HEK293 (cell line): ENCODE results near the gene SNTG2.

Source experiments
- CTCF ChIA-PET: fragments of 350-600 bp; formaldehyde crosslinking; extraction: SDS; loops from one replicate; lab custom pipeline; 2021; ENCODE audit warnings: antibody characterized with exemption; lab: Yijun Ruan, JAX
- POLR2A ChIA-PET: fragments of 300-600 bp; formaldehyde crosslinking; extraction: SDS; loops from one replicate; lab custom pipeline; 2020; ENCODE audit warnings: antibody characterized with exemption, inconsistent platforms; lab: Yijun Ruan, JAX
- H3K27ac ChIP-seq: fragments of 200-500 bp; sonication (Bioruptor generic); 2 replicates; pipeline ENCODE4 v1.5.1; 2014; ENCODE audit warnings: low read depth, low read length, control low read depth, inconsistent platforms; ENCODE audit errors: extremely low read depth
- H3K36me3 ChIP-seq, 2 experiments: fragments of 200-500 bp in 1 of 2; sonication (Bioruptor generic) in 1 of 2; 1 replicate in 1 of 2; 2 replicates in 1 of 2; pipeline ENCODE4 v1.5.1; 2014 to 2017; ENCODE audit warnings: inconsistent platforms in 2 of 2, low read length in 2 of 2; ENCODE audit not compliant: control insufficient read depth in 2 of 2, insufficient read depth in 1 of 2
- H3K4me1 ChIP-seq: fragments of 200-500 bp; sonication (Bioruptor generic); 2 replicates; pipeline ENCODE4 v1.5.1; 2014; ENCODE audit warnings: mild to moderate bottlenecking, low read length, inconsistent platforms; ENCODE audit not compliant: control insufficient read depth, insufficient read depth
- H3K4me3 ChIP-seq: 2 replicates; pipeline ENCODE4 v1.5.1; 2011; ENCODE audit warnings: low read depth, mild to moderate bottlenecking, control low read depth, low read length, moderate library complexity
- H3K9me3 ChIP-seq: fragments of 200-500 bp; sonication (Bioruptor generic); 2 replicates; pipeline ENCODE4 v1.5.1; 2014; ENCODE audit warnings: low read depth, low read length, inconsistent platforms; ENCODE audit not compliant: control insufficient read depth, insufficient read depth
- EGR2 ChIP-seq: fragments of 450-650 bp; formaldehyde crosslinking; IDR thresholded peaks from 2 replicates; pipeline ENCODE4 v1.5.1; 2016; ENCODE audit warnings: low read depth, missing biosample characterization, missing genetic modification characterization
- GLIS2 ChIP-seq: fragments of 450-650 bp; formaldehyde crosslinking; IDR thresholded peaks from 2 replicates; pipeline ENCODE4 v1.5.1; 2016; ENCODE audit warnings: missing biosample characterization, missing genetic modification characterization
- RBAK ChIP-seq: fragments of 450-650 bp; formaldehyde crosslinking; IDR thresholded peaks from 2 replicates; pipeline ENCODE4 v1.5.1; 2016; ENCODE audit warnings: missing biosample characterization, missing genetic modification characterization
- TCF7L2 ChIP-seq: IDR thresholded peaks from 2 replicates; pipeline ENCODE4 v1.6.1; 2011; ENCODE audit warnings: low read depth, mild to moderate bottlenecking, inconsistent platforms, low read length, moderate library complexity, borderline replicate concordance
- WT1 ChIP-seq: fragments of 450-650 bp; formaldehyde crosslinking; IDR thresholded peaks from 2 replicates; pipeline ENCODE4 v1.5.1; 2016; ENCODE audit warnings: missing biosample characterization, missing genetic modification characterization
- ZBTB1 ChIP-seq: fragments of 450-650 bp; formaldehyde crosslinking; IDR thresholded peaks from 2 replicates; pipeline ENCODE4 v1.5.1; 2016; ENCODE audit warnings: missing biosample characterization, missing genetic modification characterization
- ZBTB7A ChIP-seq: fragments of 450-650 bp; formaldehyde crosslinking; IDR thresholded peaks from 2 replicates; pipeline ENCODE4 v1.5.1; 2016; ENCODE audit warnings: low read depth, missing biosample characterization, missing genetic modification characterization
- ZNF132 ChIP-seq: fragments of 450-650 bp; formaldehyde crosslinking; IDR thresholded peaks from 2 replicates; pipeline ENCODE4 v1.5.1; 2017; ENCODE audit warnings: missing biosample characterization, missing genetic modification characterization, borderline replicate concordance
- ZNF19 ChIP-seq: fragments of 450-650 bp; formaldehyde crosslinking; IDR thresholded peaks from 2 replicates; pipeline ENCODE4; 2016; ENCODE audit warnings: missing biosample characterization, missing genetic modification characterization, low read depth
- ZNF214 ChIP-seq: fragments of 450-650 bp; formaldehyde crosslinking; IDR thresholded peaks from 2 replicates; pipeline ENCODE4 v1.5.1; 2017; ENCODE audit warnings: missing biosample characterization, mild to moderate bottlenecking, missing genetic modification characterization, borderline replicate concordance
- ZNF280C ChIP-seq: fragments of 450-650 bp; formaldehyde crosslinking; IDR thresholded peaks from 2 replicates; pipeline ENCODE4 v1.5.1; 2016; ENCODE audit warnings: missing biosample characterization, missing genetic modification characterization
- ZNF311 ChIP-seq: fragments of 450-650 bp; formaldehyde crosslinking; IDR thresholded peaks from 2 replicates; pipeline ENCODE4 v1.5.1; 2017; ENCODE audit warnings: missing biosample characterization, missing genetic modification characterization, borderline replicate concordance
- ZNF404 ChIP-seq: fragments of 450-650 bp; formaldehyde crosslinking; IDR thresholded peaks from 2 replicates; pipeline ENCODE4 v1.5.1; 2017; ENCODE audit warnings: missing biosample characterization, missing genetic modification characterization
- ZNF501 ChIP-seq: fragments of 450-650 bp; formaldehyde crosslinking; IDR thresholded peaks from 2 replicates; pipeline ENCODE4 v1.5.1; 2016; ENCODE audit warnings: missing biosample characterization, missing genetic modification characterization
- ZNF623 ChIP-seq: fragments of 450-650 bp; formaldehyde crosslinking; IDR thresholded peaks from 2 replicates; pipeline ENCODE4 v1.5.1; 2016; ENCODE audit warnings: missing biosample characterization, missing genetic modification characterization
- ZNF624 ChIP-seq: fragments of 450-650 bp; formaldehyde crosslinking; IDR thresholded peaks from 2 replicates; pipeline ENCODE4 v1.5.1; 2017; ENCODE audit warnings: missing biosample characterization, missing genetic modification characterization
- ZNF837 ChIP-seq: fragments of 450-650 bp; formaldehyde crosslinking; IDR thresholded peaks from 2 replicates; pipeline ENCODE4 v1.5.1; 2016; ENCODE audit warnings: missing biosample characterization, missing genetic modification characterization
- TF ChIP-seq, protein P1 (sequence below): fragments of 450-650 bp; formaldehyde crosslinking; IDR thresholded peaks from 2 replicates; pipeline ENCODE4 v1.5.1; 2016; ENCODE audit warnings: missing biosample characterization, missing genetic modification characterization

Gene SNTG2

GRCh38 chr2:1169291-1169949 is 218.8 kb downstream of the SNTG2 start:
- Histone ChIP-seq H3K27ac (no peak overlapping the region), H3K9me3 (peaks cover 3% of the 10 kb centered on the region; the same call in 1 of the 2 replicates), H3K36me3 (no peaks in the 10 kb centered on the region), H3K4me1 (no peaks in the 10 kb centered on the region), H3K4me3 (no peak overlapping the region)
- CTCF ChIA-PET: no interaction called here
- TF ChIP-seq RBAK (tag by site-specific recombination): no peak
- TF ChIP-seq ZNF280C (tag by site-specific recombination): no peak
- no peak for TF ChIP-seq ZNF19 (tag by site-specific recombination)
- POLR2A ChIA-PET: no interaction called here

DNA sequence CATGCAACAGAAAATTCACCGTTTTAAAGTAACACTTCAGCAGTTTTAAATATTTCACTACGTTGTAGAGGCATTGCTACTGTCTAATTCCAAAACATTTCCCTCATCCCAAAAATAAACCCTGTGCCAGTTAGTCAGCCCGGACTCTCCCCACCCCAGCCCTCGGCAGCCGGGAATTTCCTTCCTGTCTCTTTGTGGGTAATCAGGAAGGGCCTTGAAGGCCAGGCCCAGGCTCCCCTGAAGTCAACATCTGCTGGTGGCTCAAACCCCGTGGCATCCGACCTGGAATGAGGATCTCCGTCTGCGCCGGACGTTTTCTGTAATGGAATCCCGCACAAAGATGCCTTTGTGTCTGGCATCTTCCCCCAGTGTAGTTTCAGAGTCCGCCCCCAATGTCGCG is 219.6 kb downstream of the SNTG2 start:
- no peaks in the 10 kb centered on the region for H3K4me1 ChIP-seq
- H3K36me3 ChIP-seq: no peaks in the 10 kb centered on the region
- ChIA-PET CTCF (no interaction called here), POLR2A (no interaction called here)
- H3K27ac ChIP-seq: no peak overlapping the region
- H3K9me3 ChIP-seq: peaks cover 3% of the 10 kb centered on the region; the same call in 1 of the 2 replicates
- no peak for TF ChIP-seq ZBTB7A (tag by site-specific recombination)
- TF ChIP-seq ZNF837: no peak
- TF ChIP-seq ZNF132 (tag by site-specific recombination): no peak
- no peak for TF ChIP-seq ZBTB1 (tag by site-specific recombination)
- no peak for TF ChIP-seq ZNF311 (tag by site-specific recombination)
- TF ChIP-seq ZNF624 (tag by site-specific recombination): no peak
- no peak for TF ChIP-seq ZNF404
- no peak for TF ChIP-seq TCF7L2
- TF ChIP-seq ZNF501 (tag by site-specific recombination): no peak
- no peak overlapping the region for H3K4me3 ChIP-seq

DNA sequence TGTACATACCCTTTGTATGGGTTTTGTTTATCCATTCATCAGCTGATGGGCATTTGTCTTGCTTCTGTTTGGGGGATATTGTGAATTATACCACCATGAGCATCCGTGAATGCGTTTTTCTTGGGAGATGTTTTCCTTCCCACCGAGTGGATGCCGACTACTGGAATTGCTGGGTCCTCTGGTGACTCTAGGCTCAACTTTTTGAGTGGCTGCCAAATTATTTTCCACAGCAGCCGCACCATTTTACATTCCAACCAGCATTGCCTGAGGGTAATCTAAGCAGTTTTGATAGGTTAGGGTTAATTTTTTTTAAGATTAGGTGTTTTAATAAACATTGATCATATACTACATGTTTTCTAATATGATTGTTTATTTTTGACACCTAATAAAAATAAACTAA is 220.1 kb downstream of the SNTG2 start:
- TF ChIP-seq, protein P1, sequence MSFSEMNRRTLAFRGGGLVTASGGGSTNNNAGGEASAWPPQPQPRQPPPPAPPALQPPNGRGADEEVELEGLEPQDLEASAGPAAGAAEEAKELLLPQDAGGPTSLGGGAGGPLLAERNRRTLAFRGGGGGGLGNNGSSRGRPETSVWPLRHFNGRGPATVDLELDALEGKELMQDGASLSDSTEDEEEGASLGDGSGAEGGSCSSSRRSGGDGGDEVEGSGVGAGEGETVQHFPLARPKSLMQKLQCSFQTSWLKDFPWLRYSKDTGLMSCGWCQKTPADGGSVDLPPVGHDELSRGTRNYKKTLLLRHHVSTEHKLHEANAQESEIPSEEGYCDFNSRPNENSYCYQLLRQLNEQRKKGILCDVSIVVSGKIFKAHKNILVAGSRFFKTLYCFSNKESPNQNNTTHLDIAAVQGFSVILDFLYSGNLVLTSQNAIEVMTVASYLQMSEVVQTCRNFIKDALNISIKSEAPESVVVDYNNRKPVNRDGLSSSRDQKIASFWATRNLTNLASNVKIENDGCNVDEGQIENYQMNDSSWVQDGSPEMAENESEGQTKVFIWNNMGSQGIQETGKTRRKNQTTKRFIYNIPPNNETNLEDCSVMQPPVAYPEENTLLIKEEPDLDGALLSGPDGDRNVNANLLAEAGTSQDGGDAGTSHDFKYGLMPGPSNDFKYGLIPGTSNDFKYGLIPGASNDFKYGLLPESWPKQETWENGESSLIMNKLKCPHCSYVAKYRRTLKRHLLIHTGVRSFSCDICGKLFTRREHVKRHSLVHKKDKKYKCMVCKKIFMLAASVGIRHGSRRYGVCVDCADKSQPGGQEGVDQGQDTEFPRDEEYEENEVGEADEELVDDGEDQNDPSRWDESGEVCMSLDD (tag by site-specific recombination): no peak
- no peak for TF ChIP-seq ZNF623 (tag by site-specific recombination)
- TF ChIP-seq ZNF501 (tag by site-specific recombination): no peak
- no peak for TF ChIP-seq ZNF214
- TF ChIP-seq ZNF280C (tag by site-specific recombination): no peak
- no peak for TF ChIP-seq WT1
- no peak for TF ChIP-seq EGR2 (tag by site-specific recombination)
- TF ChIP-seq GLIS2 (tag by site-specific recombination): no peak
- Histone ChIP-seq H3K4me3 (no peak overlapping the region), H3K27ac (no peak overlapping the region), H3K9me3 (peaks cover 3% of the 10 kb centered on the region; the same call in 1 of the 2 replicates), H3K36me3 (no peaks in the 10 kb centered on the region), H3K4me1 (no peaks in the 10 kb centered on the region)
- CTCF ChIA-PET: no interaction called here
- POLR2A ChIA-PET: no interaction called here
